AG20443 (cell line): ENCODE results near the gene RCL1.
"Not testable (repeated sequence)": the region's sequence is repeated elsewhere in the genome, so short reads cannot be mapped to it uniquely, and the experiment has no call there.

ENCODE experiments used
- DNase-seq: peaks from one replicate; pipeline ENCODE4 v3.0.0; 2012; ENCODE audit warnings: low spot score, mixed read lengths

Gene RCL1

GRCh38 chr9:4784403-4784802, 8.3 kb upstream of the RCL1 start:
- DNase-seq = no peak

GRCh38 chr9:4786599-4786998, 6.1 kb upstream of the RCL1 start:
- DNase-seq = no peak

GRCh38 chr9:4787876-4788275, 4.9 kb upstream of the RCL1 start:
- no peak for DNase-seq

- no peak for DNase-seq
These were observed 4.0 kb upstream of the RCL1 start for GRCh38 chr9:4788703-4789102.

- no peak for DNase-seq
These were observed 631 bp upstream of the RCL1 start for GRCh38 chr9:4792054-4792571.

- DNase-seq = no peak
These were observed 983 bp downstream of the RCL1 start for GRCh38 chr9:4793459-4794395.

GRCh38 chr9:4794691-4795090, 1.9 kb downstream of the RCL1 start:
- no peak for DNase-seq

- not testable (repeated sequence) for DNase-seq
These were observed 2.4 kb downstream of the RCL1 start for GRCh38 chr9:4795108-4795507.

- DNase-seq = no peak
These were observed 3.8 kb downstream of the RCL1 start for GRCh38 chr9:4796530-4796929.

GRCh38 chr9:4796988-4797853, 4.5 kb downstream of the RCL1 start:
- peak; percentile 53 for DNase-seq

GRCh38 chr9:4797854-4798150, 5.1 kb downstream of the RCL1 start:
- DNase-seq = no peak

GRCh38 chr9:4798281-4799032, 5.7 kb downstream of the RCL1 start:
- DNase-seq = no peak

- DNase-seq = no peak
These were observed 6.3 kb downstream of the RCL1 start for GRCh38 chr9:4799033-4799430.

- DNase-seq = no peak
These were observed 7.0 kb downstream of the RCL1 start for GRCh38 chr9:4799775-4800174.

GRCh38 chr9:4801156-4801555, 8.4 kb downstream of the RCL1 start:
- no peak for DNase-seq

- no peak for DNase-seq
These were observed 11.2 kb downstream of the RCL1 start for GRCh38 chr9:4803670-4804530.

GRCh38 chr9:4804531-4805016, 11.8 kb downstream of the RCL1 start:
- DNase-seq = no peak

GRCh38 chr9:4805191-4805918, 12.6 kb downstream of the RCL1 start:
- no peak for DNase-seq

GRCh38 chr9:4810565-4810964, 17.8 kb downstream of the RCL1 start:
- no peak for DNase-seq

- no peak for DNase-seq
These were observed 19.1 kb downstream of the RCL1 start for GRCh38 chr9:4811824-4812223.
